SK-N-SH (cell line): ENCODE measurements around the gene FASTK. TPM values are rescaled to one million over a fixed set of nuclear protein-coding genes. Genes with fewer than 3 reads are reported as not detected.

Source experiments
- CTCF ChIA-PET: fragments of 300-600, 350-600 bp; formaldehyde crosslinking; extraction: SDS; loops from one replicate; lab custom pipeline; 2021; lab: Yijun Ruan, JAX
- POLR2A ChIA-PET: fragments of 350-600 bp; sonication (Branson Sonifier 250); formaldehyde crosslinking; extraction: SDS; loops from one replicate; lab custom pipeline; 2020; ENCODE audit warnings: antibody characterized with exemption, inconsistent platforms; lab: Yijun Ruan, JAX
- DNase-seq: peaks from one replicate; pipeline ENCODE4 v3.0.0; 2012
- H2AFZ ChIP-seq: fragments of 200-600 bp; sonication (generic); 2 replicates; pipeline ENCODE4 v1.8.1; 2016; ENCODE audit warnings: antibody characterized with exemption, mild to moderate bottlenecking, low read depth
- H3F3A ChIP-seq: fragments of 200-600 bp; sonication (generic); replicated peaks from 2 replicates; pipeline ENCODE3; 2016; ENCODE audit warnings: antibody characterized with exemption, mild to moderate bottlenecking; ENCODE audit not compliant: insufficient read depth
- H3K27ac ChIP-seq, 2 experiments: fragments of 200-500 bp in 1 of 2; fragments of 200-600 bp in 1 of 2; sonication (Bioruptor generic) in 1 of 2; sonication (generic), shearing (Covaris generic) in 1 of 2; 2 replicates each; pipeline versions ENCODE4 v1.5.1 to v1.6.1; 2014 to 2016; ENCODE audit warnings: low read depth in 2 of 2, inconsistent platforms in 1 of 2, low read length in 1 of 2, mild to moderate bottlenecking in 1 of 2, mixed read lengths in 1 of 2
- H3K27me3 ChIP-seq: fragments of 200-600 bp; sonication (generic), shearing (Covaris generic); 2 replicates; pipeline ENCODE4 v1.6.1; 2016; ENCODE audit warnings: mixed run types; ENCODE audit not compliant: insufficient read depth
- H3K36me3 ChIP-seq, 2 experiments: fragments of 200-500 bp in 1 of 2; fragments of 200-600 bp in 1 of 2; sonication (Bioruptor generic) in 1 of 2; sonication (generic) in 1 of 2; replicated peaks in 1 of 2; 2 replicates each; pipeline versions ENCODE3 to v1.5.1; 2014 to 2016; ENCODE audit warnings: low read length in 1 of 2, mild to moderate bottlenecking in 1 of 2; ENCODE audit not compliant: insufficient read depth in 2 of 2, control insufficient read depth in 1 of 2
- H3K4me1 ChIP-seq, 2 experiments: fragments of 200-500 bp in 1 of 2; fragments of 200-600 bp in 1 of 2; sonication (Bioruptor generic) in 1 of 2; sonication (generic), shearing (Covaris generic) in 1 of 2; 2 replicates each; pipeline versions ENCODE4 v1.5.1 to v1.6.1; 2014 to 2016; ENCODE audit warnings: low read depth in 1 of 2, low read length in 1 of 2, mixed run types in 1 of 2; ENCODE audit not compliant: insufficient read depth in 2 of 2, control insufficient read depth in 1 of 2
- H3K4me2 ChIP-seq: fragments of 200-600 bp; sonication (generic), shearing (Covaris generic); 2 replicates; pipeline ENCODE4 v1.6.1; 2017; ENCODE audit warnings: mixed run types
- H3K4me3 ChIP-seq, 2 experiments: fragments of 200-500 bp in 1 of 2; fragments of 200-600 bp in 1 of 2; sonication (Bioruptor generic) in 1 of 2; sonication (generic), shearing (Covaris generic) in 1 of 2; 2 replicates each; pipeline versions ENCODE4 v1.5.1 to v1.8.1; 2014 to 2016; ENCODE audit warnings: low read depth in 2 of 2, inconsistent platforms in 1 of 2, low read length in 1 of 2, mild to moderate bottlenecking in 1 of 2, mixed read lengths in 1 of 2, moderate library complexity in 1 of 2
- H3K79me2 ChIP-seq: fragments of 200-600 bp; sonication (generic); 2 replicates; pipeline ENCODE4 v1.8.1; 2017; ENCODE audit warnings: mild to moderate bottlenecking; ENCODE audit not compliant: insufficient read depth
- H3K9ac ChIP-seq: fragments of 200-600 bp; sonication (generic); 2 replicates; pipeline ENCODE4 v1.6.1; 2017; ENCODE audit warnings: mixed run types
- H3K9me2 ChIP-seq: fragments of 200-600 bp; sonication (generic); 2 replicates; pipeline ENCODE4 v1.6.1; 2017; ENCODE audit warnings: mixed run types
- H3K9me3 ChIP-seq: fragments of 200-600 bp; sonication (generic); 2 replicates; pipeline ENCODE4 v1.6.1; 2017; ENCODE audit warnings: mixed run types, mild to moderate bottlenecking, moderate library complexity
- H4K20me1 ChIP-seq: fragments of 200-600 bp; sonication (generic); 2 replicates; pipeline ENCODE4 v1.6.1; 2017; ENCODE audit warnings: mild to moderate bottlenecking, mixed run types; ENCODE audit not compliant: insufficient read depth
- CTCF ChIP-seq: fragments of 200-600 bp; sonication (generic); IDR thresholded peaks from 2 replicates; pipeline ENCODE4 v1.6.1; 2017; ENCODE audit warnings: antibody characterized with exemption, mild to moderate bottlenecking, moderate library complexity
- FOSL2 ChIP-seq: IDR thresholded peaks from 2 replicates; pipeline ENCODE4 v1.4.0; 2012; ENCODE audit warnings: low read depth, mild to moderate bottlenecking, moderate library complexity, borderline replicate concordance
- FOXJ3 ChIP-seq: sonication (generic); formaldehyde crosslinking; IDR thresholded peaks from 2 replicates; pipeline ENCODE4 v1.5.1; 2020; ENCODE audit warnings: mild to moderate bottlenecking, missing genetic modification reagents
- GABPA ChIP-seq: IDR thresholded peaks from 2 replicates; pipeline ENCODE4 v1.4.0; 2012; ENCODE audit warnings: low read depth, mild to moderate bottlenecking
- IRF3 ChIP-seq: fragments of 150-350 bp; IDR thresholded peaks from 2 replicates; pipeline ENCODE4 v1.6.1; 2016; ENCODE audit warnings: mild to moderate bottlenecking, low read depth, low read length
- JUND ChIP-seq: IDR thresholded peaks from 2 replicates; pipeline ENCODE4 v1.4.0; 2012
- NFIC ChIP-seq: IDR thresholded peaks from 2 replicates; pipeline ENCODE4 v1.4.0; 2012; ENCODE audit warnings: borderline replicate concordance
- RAD21 ChIP-seq: IDR thresholded peaks from 2 replicates; pipeline ENCODE4 v1.6.1; 2012; ENCODE audit warnings: mild to moderate bottlenecking, low read length
- RFX5 ChIP-seq: IDR thresholded peaks from 2 replicates; pipeline ENCODE4 v1.6.1; 2012; ENCODE audit warnings: mild to moderate bottlenecking, improper control_type of control experiment, low read length
- SIN3A ChIP-seq: IDR thresholded peaks from 2 replicates; pipeline ENCODE4 v1.6.1; 2012; ENCODE audit warnings: low read depth, mild to moderate bottlenecking, low read length, moderate library complexity, borderline replicate concordance
- USF2 ChIP-seq: fragments of 150-350 bp; IDR thresholded peaks from 2 replicates; pipeline ENCODE4 v1.6.1; 2017; ENCODE audit warnings: antibody characterized with exemption, low read length, low read depth, borderline replicate concordance
- WGBS: methylation state at CpG from one replicate; pipeline ENCODE4 v1.1.6; 2017; ENCODE audit warnings: low lambda C conversion rate; 5-methylcytosine and 5-hydroxymethylcytosine counted together
- polyA plus RNA-seq, 3 experiments: library from polyadenylated mRNA; depleted of rRNA; stranded (reverse); fragments of >200 nt; gene quantifications; 2 replicates each; pipeline ENCODE4 v1.2.3, GENCODE V29; 2012

The FASTK gene
- polyA plus RNA-seq, 1 of the 3 experiments (the other 2 are of a cell fraction), result 125 TPM

- DNase-seq, result no peak
- Histone ChIP-seq H3K4me2 (no peak overlapping the region), H3K9me3 (no peaks in the 10 kb centered on the region), H3K27ac (no peak overlapping the region), H3K27me3 (no peaks in the 10 kb centered on the region), H3K9ac (no peak overlapping the region), H3K4me3 (no peak overlapping the region), H2AFZ (no peak overlapping the region), H3K36me3 (peaks cover 26 to 76% of the 10 kb centered on the region in 2 experiments), H4K20me1 (peaks cover 38% of the 10 kb centered on the region), H3F3A (peaks cover 4% of the 10 kb centered on the region), H3K79me2 (peaks cover 42% of the 10 kb centered on the region), H3K9me2 (no peaks in the 10 kb centered on the region), H3K4me1 (peaks cover 3 to 7% of the 10 kb centered on the region in 2 experiments; a peak in 3 of 4 replicates)
- TF ChIP-seq JUND (no peak), SIN3A (no peak), CTCF (no peak), RFX5 (no peak), FOXJ3 (CRISPR knock-in tag) (no peak), GABPA (no peak), IRF3 (no peak), RAD21 (no peak), USF2 (no peak), NFIC (no peak)
- ChIA-PET CTCF (interaction anchor here (1.0 to 18.0 kb wide), 7 partner anchors 10 to 190 kb away, joined by 3 to 243 read pairs (median 6); partner anchors contain the start of gene GBX1), POLR2A (no interaction called here)
- 96% methylated on average over 13 of the region's 22 CpGs for WGBS
Measured at GRCh38 chr7:151120896-151121295, 40.3 kb upstream of the FASTK start.

- CTCF ChIA-PET, result interaction anchor here (0.6 to 18.0 kb wide), 17 partner anchors 8 to 191 kb away, joined by 3 to 243 read pairs (median 4); partner anchors contain the start of genes AGAP3 and GBX1
- Histone ChIP-seq H3K4me2 (no peak overlapping the region), H2AFZ (no peak overlapping the region), H3F3A (peaks cover 4% of the 10 kb centered on the region), H3K4me1 (peaks cover 5 to 11% of the 10 kb centered on the region in 2 experiments; a peak in 3 of 4 replicates), H4K20me1 (peaks cover 36% of the 10 kb centered on the region), H3K9me2 (no peaks in the 10 kb centered on the region), H3K9ac (no peak overlapping the region), H3K4me3 (no peak overlapping the region), H3K27me3 (no peaks in the 10 kb centered on the region), H3K9me3 (no peaks in the 10 kb centered on the region), H3K27ac (no peak overlapping the region), H3K36me3 (peaks cover 24 to 68% of the 10 kb centered on the region in 2 experiments), H3K79me2 (peaks cover 42% of the 10 kb centered on the region)
- POLR2A ChIA-PET, result no interaction called here
- WGBS, result 94% methylated on average over 22 of the region's 27 CpGs
- no peak for DNase-seq
- TF ChIP-seq FOSL2, result no peak
- TF ChIP-seq RAD21, result no peak
Measured at GRCh38 chr7:151119902-151120301, 39.3 kb upstream of the FASTK start.
